Measurements from ENCODE around the gene CEP72.
"Not testable (repeated sequence)": the region's sequence is repeated elsewhere in the genome, so short reads cannot be mapped to it uniquely, and the experiment has no call there.

The CEP72 gene

DNA sequence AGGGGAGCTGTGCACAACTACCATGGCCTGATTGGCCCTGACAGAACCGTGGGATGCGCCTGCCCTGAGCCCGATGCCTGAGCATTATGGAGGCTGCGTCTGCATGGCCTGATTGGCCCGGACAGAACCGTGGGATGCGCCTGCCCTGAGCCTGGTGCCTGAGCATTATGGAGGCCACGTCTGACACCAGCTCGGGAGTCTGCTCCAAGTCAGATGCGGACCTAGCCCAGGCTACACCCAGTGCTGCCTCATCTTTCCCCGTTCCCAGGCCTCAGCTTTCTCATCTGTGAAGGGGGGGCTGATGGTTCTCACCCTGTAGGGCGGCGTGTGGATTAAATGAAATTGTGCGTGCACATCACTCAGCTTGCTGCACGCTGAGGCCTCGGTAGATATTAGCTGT is 7.3 kb downstream of the CEP72 start:
- no peak for DNase-seq

DNA sequence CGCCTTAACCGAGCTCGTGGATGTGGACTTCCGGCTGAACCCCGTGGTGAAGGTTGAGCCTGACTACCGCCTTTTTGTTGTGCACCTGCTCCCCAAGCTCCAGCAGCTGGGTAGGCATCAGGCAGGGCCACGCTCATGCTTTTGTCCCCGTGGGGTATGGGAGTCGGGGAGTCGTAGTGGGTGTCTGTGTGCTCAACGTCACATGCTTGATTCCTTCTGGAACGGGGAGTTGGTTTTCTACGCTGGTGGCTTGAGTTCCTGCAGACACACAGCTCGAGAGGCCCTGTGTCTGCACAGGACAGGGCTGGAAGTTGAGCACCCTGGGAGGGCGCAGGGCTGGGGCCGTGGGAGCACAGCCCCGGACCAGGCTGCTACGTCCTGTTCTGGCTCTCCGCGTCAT is 8.0 kb downstream of the CEP72 start:
- no peak for DNase-seq

DNA sequence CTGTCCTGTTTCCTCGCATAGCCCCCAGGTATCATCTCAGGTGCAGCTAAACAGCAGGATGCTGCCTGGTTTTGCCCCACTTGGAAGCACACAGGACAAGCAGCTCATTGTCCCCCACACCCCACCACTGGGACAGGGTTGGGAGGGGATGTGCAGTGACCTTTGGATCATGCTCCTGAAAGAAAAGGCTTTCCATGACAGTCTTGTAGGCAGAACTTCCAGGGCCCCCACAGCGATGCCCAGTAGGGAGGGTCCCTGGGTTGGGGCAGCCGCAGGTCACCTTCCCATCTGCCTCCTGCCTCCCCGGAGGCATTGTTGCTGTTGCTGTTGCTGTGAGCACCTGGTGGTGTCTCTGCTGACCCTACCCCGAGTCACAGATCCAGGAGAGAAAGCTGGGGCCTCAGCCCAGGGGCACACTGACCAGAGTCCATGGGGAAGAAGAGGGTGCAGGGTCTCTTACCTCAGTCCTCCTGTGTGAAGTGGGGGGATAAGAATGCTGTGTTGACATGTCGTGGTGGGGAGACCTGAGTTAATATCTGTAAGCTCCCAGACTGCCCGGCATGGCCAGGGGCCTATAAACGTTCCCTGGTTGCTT is 8.5 kb downstream of the CEP72 start:
- no peak for DNase-seq

DNA sequence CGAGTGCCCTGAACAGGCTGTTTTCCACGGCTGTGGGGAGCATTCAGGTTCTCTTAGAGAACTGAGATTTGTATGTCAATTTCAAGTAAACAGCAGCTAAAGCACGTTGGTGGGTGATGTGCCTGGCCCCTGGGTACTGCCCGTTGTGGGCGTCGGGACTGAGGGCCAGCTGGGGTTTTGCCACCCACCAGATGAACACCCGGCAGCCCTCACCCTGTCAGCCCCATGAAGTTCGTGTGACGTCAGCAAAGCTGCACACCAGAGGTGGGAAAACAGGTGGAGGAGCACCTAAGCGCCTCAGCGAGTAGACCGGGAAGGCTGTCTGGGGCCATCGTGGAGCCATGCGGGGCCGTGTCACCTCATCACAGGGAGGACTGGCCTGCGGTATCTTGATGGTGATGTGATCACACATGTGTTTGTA is 9.2 kb downstream of the CEP72 start:
- no peak for DNase-seq

DNA sequence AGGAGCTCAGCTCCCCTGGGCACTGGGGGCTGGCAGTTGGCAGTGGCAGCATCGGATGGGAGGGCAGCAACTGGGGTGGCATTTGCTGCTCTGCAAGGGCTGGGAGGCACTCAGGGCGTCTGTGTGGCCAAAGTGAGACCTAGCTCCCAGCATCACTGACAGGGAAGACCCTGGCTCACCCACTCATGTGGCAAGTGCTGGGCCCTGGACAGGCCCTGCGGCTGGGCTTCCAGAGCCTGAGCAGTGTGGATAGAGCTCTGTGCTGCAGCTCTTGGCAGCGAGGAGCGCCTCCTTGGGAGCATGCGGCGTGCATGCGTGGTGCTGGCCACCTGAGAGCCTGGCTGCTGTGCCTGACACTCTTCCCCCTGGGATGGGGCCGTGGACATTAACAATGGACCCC is 10.2 kb downstream of the CEP72 start:
- no peak for DNase-seq

DNA sequence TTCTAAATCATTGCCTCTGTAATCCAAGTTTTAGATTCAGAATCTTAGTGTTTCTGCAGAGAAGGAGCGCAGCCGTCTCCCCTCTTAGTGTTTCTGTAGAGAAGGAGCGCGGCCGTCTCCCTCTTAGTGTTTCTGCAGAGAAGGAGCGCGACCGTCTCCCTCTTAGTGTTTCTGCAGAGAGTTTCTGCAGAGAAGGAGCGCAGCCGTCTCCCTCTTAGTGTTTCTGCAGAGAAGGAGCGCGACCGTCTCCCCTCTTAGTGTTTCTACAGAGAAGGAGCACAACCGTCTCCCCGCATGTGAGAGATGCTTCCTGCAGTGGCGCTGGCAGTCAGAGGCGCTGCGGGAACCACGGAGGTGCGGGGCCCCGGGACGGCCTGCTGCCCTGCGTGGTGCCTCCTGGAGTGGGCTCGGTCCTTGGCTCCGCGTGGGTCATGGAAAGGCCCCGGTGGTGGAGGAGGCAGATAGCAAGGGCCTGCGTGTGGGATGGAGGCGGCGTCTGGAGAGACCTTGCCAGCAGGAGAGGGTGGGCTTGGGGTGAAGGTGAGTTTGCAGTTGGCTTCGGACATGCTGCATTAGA is 10.9 kb downstream of the CEP72 start:
- no peak for DNase-seq

DNA sequence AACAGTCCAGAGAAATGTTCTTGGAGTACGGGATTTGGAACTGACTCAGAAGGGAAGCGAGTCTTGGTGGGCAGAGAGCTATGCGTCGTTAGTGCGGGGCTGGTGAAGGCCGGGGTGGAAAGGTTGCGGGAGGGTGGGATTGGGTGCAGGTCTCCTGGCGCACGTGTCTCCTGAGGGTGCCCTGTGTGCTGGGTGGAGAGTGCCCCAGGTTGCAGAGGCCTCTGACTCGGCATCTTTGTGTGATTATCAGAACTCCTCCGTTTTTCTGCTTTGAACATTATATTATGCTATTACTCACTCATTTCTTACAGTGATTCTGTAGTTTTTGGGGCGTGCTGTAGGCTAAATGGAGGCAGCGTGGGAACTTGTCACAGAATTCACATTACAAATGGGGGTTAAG is 11.4 kb downstream of the CEP72 start:
- DNase-seq, result no peak

DNA sequence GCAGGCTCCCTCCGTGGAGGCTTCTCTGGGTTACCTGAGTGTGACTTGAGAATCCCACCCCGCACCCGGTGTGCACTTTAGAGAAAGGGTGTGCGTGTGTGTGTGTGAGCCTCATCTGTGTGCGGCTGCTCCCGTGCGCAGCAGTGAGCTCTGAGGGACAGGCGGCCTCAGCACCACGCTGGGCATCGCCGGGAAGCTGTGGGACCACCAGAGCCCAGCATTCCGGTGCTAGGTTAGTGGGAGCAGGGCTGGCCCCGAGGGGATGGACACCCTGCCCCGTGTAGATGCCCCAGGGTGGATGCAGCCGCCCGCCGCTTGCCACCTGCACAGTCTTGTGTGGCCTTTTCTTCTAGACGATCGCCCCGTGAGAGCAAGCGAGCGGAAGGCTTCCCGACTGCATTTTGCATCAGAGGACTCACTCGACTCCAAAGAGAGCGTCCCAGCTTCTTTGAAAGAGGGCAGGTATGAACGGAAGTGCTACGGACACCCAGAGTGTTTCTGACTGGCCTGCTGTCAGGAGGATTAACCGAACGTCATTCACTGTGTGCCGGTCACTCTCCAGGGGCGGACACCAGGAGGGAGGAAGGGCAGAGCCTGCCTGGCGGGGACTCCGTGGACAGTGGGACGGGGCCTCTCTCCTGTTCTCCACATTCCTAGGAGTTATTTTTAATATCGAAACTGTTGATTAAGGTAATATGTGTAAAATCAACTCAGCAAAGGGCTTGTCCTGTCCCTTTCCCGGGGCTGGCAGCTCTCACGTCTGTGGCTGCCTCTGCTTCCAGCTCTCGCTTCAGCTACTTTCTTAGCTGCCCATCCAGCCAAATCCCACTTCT is 12.2 kb downstream of the CEP72 start:
- no peak for DNase-seq

DNA sequence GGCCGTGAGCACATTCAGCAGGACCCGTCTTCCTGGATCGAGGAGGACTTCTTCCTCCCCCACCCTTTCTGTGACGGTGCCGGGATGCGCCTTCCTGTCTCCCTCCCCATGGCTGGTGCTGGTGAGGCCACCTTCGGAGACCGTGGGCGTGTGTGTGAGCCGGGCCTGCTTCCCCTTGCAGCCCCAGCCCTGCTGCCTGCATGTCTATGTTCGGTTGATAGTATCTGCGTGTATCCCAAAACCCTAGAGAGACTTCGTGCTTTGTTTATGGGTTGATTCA is 12.8 kb downstream of the CEP72 start:
- DNase-seq, result no peak

DNA sequence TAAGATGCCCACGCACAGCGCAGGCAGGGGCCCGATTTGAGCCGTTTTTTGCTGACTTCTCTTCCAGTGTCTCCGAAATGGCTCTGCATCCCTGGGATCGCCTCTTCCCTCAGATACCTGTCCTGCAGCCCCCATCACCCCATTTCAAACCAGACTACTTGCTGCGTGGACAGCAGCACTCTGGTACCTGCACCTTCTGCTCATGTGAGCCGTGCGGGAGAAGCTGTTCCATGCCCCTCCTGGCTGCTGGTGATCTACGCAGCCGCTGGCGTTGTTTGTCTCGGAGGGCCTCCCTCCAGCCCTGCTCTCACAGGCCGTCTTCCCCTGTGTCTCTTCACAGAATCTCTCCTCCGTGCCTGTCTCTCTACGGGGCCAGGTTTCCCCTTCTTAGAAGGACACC is 13.4 kb downstream of the CEP72 start:
- no peak for DNase-seq

DNA sequence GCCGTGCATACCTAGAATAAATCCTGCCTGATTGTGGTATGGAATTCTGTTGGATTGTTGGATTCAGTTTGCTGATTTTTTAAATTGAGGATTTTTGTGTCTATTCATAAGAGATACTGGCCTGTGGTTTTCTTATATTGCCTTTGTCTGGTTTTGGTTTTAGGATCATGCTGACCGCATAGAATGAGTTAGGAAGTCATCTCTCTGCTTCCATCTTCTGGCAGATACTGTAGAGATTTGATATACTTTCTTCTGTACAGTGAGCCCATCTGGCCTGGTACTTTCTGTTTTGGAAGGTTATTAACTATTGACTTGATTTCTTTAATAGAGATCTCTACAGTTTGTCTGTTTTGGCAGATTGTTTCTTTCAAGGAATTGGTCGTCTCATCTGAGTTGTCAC is 14.7 kb downstream of the CEP72 start:
- no peak for DNase-seq

DNA sequence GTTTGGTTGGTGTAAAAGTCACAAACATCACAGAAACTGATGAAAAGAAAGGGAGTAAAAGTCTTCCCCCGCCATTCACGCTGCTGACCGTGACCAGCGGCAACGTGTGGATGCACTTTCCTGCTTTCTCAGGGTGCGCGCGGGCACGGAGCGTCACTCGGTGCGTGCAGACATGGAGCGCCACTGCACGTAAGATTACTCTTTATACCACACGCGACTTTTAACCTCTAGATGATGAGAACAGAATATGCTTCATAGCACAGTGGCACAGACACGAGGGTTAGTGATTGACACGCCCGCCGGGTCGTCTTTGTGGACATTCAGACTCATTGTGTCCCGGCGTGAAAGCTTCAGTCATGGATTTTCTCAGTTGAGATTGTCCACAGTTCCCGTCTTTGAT is 15.7 kb downstream of the CEP72 start:
- no peak for DNase-seq

DNA sequence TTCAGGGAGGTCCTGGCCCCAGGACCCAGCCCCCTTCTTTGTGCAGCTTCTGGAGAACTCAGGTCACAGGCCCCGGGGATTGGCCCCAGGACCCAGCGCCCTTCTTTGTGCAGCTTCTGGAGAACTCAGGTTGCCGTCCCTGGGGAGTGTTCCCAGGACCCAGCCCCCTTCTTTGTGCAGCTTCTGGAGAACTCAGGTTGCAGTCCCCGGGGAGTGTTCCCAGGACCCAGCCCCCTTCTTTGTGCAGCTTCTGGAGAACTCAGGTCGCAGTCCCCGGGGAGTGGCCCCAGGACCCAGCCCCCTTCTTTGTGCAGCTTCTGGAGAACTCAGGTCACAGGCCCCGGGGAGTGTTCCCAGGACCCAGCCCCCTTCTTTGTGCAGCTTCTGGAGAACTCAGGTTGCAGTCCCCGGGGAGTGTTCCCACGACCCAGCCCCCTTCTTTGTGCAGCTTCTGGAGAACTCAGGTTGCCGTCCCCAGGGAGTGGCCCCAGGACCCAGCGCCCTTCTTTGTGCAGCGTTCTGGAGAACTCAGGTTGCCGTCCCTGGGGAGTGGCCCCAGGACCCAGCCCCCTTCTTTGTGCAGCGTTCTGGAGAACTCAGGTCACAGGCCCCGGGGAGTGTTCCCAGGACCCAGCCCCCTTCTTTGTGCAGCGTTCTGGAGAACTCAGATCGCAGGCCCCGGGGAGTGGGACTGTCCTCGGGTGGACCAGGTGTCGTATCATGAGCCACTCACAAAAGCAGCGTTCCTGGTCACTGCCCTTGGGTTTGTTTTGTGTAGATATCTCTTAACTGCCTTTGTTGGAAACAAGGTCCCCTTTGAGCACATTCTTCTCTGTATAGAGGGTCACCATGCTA is 16.4 kb downstream of the CEP72 start:
- DNase-seq, result not testable (repeated sequence)

DNA sequence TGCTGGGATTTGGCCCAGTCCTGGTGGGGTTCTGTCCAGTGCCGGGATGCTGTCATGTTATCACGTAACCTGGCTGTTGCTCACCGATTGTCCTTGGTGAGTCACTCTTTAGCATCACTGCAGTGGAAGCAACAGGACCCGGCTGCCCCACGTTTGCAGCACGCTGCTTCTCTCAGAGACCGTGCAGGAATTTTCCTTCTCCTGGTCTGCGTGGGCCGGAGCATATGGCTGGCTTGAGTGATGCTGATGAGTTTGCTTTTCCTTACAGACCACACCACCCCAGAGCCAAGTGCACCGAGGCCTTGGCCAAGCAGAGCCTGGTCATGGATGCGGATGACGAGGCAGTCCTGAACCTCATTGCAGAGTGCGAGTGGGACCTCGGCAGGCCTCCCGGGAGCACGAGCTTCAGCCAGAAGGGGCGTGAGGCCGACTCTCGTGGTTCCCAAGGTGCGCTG is 21.4 kb downstream of the CEP72 start:
- no peak for DNase-seq

DNA sequence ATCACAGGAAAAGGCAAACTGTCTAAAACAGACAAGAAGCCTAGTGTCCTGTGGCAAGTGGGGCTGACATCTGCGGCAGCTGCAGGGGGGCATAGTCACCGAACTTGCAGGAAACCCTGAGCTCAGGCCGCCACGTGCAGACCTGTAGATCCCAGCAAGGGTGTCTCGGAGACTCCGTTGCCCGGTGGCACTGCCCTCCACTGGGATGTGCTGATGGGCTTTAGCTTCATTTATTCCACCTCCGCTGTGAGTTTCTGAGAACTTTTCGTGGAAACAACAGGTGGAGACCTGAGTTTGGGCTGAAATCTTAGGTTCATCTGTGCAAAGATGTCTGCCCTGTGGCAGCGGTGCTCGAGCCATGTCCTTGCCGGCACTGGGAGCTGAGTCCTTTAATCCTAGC is 22.1 kb downstream of the CEP72 start:
- no peak for DNase-seq

DNA sequence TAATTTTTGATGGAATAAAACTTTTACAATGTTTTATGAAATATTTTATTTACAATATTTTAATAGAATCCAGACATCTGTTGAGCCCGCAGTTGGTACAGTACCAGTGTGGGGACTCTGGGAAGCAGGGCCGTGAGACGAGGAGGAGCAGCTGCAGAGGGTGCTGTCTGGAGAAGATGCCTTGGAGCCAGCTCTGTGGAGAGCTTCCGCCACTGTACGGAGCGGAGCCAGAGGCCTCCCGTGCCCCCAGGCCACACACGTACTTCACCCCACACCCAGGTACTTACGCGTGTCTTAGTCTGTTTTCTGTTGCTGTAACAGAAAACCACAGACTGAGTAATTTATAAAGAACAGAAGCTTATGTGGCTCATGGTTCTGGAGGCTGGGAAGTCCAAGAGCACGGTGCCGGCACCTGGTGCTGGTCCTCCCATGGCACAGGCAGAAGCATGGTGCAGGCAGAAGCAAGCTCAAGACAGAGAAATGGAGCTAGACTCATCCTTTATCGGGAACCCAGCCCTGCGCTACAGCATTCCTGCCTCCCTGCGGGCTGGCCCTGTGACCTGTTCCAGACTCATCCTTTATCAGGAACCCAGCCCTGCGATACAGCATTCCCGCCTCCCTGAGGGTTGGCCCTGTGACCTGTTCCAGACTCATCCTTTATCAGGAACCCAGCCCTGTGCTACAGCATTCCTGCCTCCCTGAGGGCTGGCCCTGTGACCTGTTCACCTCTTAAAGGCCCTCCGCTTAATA is 23.3 kb downstream of the CEP72 start:
- no peak for DNase-seq

DNA sequence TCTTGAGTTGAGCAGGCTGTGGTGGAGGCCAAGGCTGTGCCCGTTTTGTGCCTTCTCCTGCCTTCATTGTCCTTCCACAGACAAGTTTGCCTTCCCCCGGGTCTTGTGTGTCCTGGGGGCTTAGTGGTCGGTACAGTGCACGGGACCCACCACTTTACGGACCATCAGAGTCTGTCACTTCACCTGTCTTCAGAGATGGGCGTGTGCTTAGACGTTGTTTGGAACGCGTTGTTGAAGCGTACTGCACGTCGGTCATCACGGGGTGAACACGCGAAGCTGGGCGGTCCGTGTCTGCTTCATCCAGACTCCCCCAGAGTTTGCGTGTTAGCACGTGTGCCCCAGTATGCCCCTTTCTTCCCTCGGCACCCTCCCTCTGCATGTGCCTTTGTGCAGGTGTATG is 24.8 kb downstream of the CEP72 start:
- DNase-seq, result no peak

DNA sequence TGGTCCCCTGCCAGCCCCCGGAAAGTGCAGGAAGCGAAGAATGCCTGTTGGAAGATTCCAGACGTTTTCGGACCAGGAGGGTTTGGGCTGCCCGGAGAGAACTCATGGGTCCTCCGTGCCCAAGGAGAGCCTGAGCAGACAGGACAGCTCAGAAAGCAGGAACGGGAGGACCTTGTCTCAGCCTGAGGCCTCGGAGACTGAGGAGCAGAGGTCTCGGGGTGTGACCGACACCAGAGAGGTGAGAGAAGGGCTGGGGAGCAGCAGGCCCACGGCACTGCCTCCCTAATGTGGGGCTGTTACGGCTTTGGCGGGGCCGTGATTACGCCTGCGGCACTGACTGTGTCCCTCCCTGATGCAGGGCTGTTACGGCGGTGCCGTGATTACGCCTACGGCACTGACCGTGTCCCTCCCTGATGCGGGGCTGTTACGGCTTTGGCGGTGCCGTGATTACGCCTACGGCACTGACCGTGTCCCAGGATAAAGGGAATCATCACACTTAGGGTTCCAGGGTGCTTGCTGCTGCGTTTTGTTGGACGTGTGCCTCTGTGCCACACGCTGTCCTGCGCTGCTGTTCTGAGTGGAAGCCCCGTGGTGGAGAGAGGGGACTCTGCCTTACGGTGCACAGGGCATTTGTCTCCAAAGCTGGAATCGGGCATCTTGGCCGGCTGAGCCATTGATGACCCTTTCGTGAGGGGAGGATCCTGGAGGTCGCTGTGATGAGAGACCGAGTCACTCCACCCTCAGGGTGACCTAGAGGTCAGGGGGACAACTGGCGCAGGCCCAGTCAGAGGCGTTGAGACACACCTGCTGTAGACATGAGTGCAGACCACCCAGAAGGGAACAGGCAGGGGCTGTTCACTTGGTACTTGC is 25.7 kb downstream of the CEP72 start:
- no peak for DNase-seq

DNA sequence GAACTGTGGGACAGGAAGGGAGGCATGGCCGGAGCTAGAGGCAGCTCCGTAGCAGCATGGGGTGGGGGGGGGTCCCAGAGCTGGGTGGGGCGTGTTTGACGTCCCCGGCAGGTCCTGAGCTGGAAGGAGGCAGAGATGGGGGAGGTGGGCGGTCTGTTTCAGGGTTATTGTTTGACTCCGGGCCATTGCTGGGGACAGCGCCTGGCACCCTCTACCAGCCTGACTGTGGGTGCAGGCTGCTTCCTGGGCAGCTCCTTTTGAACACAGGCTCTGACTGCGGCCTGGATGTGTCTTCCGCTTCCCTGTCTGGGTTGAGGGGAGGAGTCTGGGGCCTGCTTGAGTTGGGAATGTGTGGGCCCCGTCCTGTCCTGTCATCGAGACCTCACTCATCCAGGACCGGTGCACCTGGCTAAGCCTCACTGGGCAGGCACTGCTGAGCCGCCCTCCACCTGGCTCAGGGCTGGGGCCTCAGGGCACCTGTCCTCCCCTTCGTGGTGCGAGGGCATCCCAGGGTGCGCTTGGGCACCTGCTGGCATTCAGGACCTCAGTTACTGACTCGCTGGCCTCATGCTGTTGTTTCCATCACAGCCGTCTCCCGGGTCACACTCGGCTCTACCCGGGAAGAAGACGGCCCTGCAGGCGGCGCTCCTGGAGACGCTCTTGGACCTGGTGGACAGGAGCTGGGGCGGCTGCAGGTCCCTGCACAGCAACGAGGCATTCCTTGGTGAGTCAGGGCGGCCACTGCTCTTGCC is 26.5 kb downstream of the CEP72 start:
- DNase-seq, result no peak

DNA sequence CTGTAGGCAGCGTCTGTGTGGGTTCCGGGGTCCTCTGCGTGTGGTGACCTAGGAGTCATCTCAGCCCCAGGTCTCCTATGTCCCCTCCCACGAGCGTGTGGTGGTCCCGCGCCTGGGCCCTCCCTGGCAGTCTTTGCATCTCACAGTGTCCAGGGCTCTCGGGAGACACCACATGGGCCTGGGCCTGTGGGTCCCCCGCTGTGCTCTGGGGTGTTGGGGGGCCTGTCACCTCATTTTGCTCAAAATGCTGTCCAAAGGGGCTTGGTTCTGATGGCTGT is 27.1 kb downstream of the CEP72 start:
- no peak for DNase-seq

DNA sequence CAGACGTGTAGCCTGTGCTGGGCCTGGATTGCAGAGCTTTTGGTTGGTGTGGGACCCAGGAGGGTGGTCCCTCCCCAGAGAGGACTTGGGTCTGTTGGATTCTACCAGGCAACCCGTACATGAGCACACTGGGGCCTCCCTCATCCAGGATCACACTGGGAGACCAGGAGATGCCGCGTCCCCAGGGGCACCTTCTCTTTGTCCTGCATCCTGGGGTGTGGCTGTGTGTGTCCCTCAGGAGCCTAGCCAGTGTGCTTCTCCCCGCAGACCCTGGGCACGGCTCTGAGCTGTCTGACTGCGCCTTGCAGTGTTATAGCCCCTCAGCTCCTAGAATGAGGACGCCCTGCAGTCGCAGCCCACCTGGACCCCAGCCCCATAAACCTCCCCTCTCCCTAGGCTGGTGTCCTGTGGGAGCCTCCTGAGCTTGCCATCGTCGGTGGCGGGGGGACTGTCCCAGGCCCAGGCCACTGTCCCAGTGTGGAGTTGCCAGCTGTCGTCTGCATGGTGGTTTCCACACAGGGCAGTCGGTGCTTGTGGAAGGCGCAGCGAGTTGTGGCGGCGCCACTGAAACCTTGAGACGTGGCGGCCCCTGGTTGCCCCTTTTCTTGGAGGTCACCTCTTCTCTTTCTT is 27.6 kb downstream of the CEP72 start:
- DNase-seq, result no peak
